Upper lobe of right lung (tissue), 1 donor: ENCODE measurements around the gene C1QTNF8. TPM values are rescaled to one million over a fixed set of nuclear protein-coding genes. Genes with fewer than 3 reads are reported as not detected.

Experiments
- ATAC-seq: fragments of 200-7000 bp; cut with Tn5 transposase; one replicate; pipeline ENCODE4 v1.9.1; 2020; ENCODE audit warnings: mild to moderate bottlenecking, moderate library complexity
- DNase-seq: peaks from one replicate; pipeline ENCODE4 v3.0.0-alpha.2; 2020
- H3K27ac ChIP-seq: fragments of 200-600 bp; one replicate; pipeline ENCODE4 v1.8.0; 2022
- H3K27me3 ChIP-seq: fragments of 200-600 bp; one replicate; pipeline ENCODE4 v1.8.0; 2022; ENCODE audit warnings: mild to moderate bottlenecking
- H3K36me3 ChIP-seq: fragments of 200-600 bp; one replicate; pipeline ENCODE4 v1.8.0; 2022
- H3K4me1 ChIP-seq: fragments of 200-600 bp; one replicate; pipeline ENCODE4 v1.8.0; 2022
- H3K4me3 ChIP-seq: fragments of 200-600 bp; one replicate; pipeline ENCODE4 v1.8.0; 2022; ENCODE audit warnings: mild to moderate bottlenecking
- H3K9me3 ChIP-seq: fragments of 200-600 bp; one replicate; pipeline ENCODE4 v1.8.0; 2022
- CTCF ChIP-seq: fragments of 200-600 bp; IDR thresholded peaks from one replicate; pipeline ENCODE4 v1.8.0; 2022; ENCODE audit warnings: antibody characterized with exemption
- intact Hi-C: fragments of 100-400 bp; cut with DNase I; formaldehyde crosslinking; loops from one replicate; pipeline ENCODE4 v1.11.0; 2022
- total RNA-seq: library from RNA; stranded (reverse); fragmentation: NEBNext Ultra II Directional; extraction: Animal tissue kit (Norgen Biotek cat#: 25700); gene quantifications from one replicate; pipeline ENCODE4 v1.2.1, GENCODE V29; 2021
- donor health status: DM: no; HTN: yes; CAD: no; lungs with severe emphysema.

The C1QTNF8 gene
- total RNA-seq, 1 donor from 2014 or later: not detected

- no peaks in the 10 kb centered on the region for H3K9me3 ChIP-seq
- no peaks in the 10 kb centered on the region for H3K4me1 ChIP-seq
- H3K27ac ChIP-seq: no peak overlapping the region
- TF ChIP-seq CTCF: no peak
- no peaks in the 10 kb centered on the region for H3K36me3 ChIP-seq
- ATAC-seq (no peak), DNase-seq (no peak)
- H3K27me3 ChIP-seq: peaks cover 4% of the 10 kb centered on the region
- intact Hi-C loops: no loop called here
- H3K4me3 ChIP-seq: no peak overlapping the region
Observed at GRCh38 chr16:1134776-1135458, 38.9 kb upstream of the C1QTNF8 start.

DNA sequence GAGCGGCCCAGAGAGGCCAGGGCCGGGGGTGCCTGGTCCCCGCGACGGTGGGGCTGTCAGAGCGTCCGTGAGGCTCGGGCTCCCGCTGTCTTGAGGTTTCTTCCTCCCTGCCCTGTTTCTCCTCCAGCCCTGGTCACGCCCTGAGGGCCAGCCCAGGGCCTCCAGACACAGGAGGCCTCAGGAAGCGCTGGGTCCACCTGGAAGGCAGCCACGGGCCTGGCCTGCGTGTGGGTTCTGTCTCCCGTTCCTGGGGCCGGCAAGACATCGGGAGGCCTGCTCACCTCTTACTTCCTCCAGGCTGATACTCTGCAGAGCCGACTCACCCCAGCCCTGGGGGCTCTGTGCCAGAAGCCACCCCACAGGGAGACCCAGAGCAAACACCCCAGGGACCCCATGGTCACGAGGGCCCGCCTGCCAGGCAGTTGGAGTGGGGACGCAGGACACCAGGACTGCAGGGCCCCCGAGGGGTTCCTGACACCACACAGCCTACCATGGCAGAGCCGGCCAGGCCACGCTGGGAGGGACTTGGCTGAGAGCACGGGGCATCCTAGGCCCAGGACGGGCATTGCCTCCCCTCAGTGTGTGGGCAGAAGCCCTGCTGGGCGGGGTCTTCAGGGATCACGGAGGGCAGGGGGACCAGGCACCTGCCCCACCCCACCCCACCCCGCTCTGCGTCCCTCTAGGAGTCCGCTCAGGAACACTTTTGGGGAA is 37.9 kb upstream of the C1QTNF8 start:
- intact Hi-C loops: no loop called here
- no peak for TF ChIP-seq CTCF
- Histone ChIP-seq H3K4me1 (no peaks in the 10 kb centered on the region), H3K36me3 (no peaks in the 10 kb centered on the region), H3K27ac (no peak overlapping the region), H3K27me3 (peaks cover 4% of the 10 kb centered on the region), H3K4me3 (no peak overlapping the region), H3K9me3 (no peaks in the 10 kb centered on the region)
- no peak for DNase-seq
- no peak for ATAC-seq

- Histone ChIP-seq H3K4me1 (no peaks in the 10 kb centered on the region), H3K36me3 (no peaks in the 10 kb centered on the region), H3K27me3 (peaks cover 4% of the 10 kb centered on the region), H3K9me3 (no peaks in the 10 kb centered on the region), H3K27ac (no peak overlapping the region), H3K4me3 (no peak overlapping the region)
- no peak for TF ChIP-seq CTCF
- ATAC-seq: no peak
- intact Hi-C loops: no loop called here
- DNase-seq: no peak
Observed at GRCh38 chr16:1133271-1133670, 37.2 kb upstream of the C1QTNF8 start.

- ATAC-seq (no peak), DNase-seq (no peak)
- Histone ChIP-seq H3K27me3 (peaks cover 4% of the 10 kb centered on the region), H3K27ac (no peak overlapping the region), H3K36me3 (no peaks in the 10 kb centered on the region), H3K4me1 (no peaks in the 10 kb centered on the region), H3K9me3 (no peaks in the 10 kb centered on the region), H3K4me3 (no peak overlapping the region)
- intact Hi-C loops: no loop called here
- no peak for TF ChIP-seq CTCF
Observed at GRCh38 chr16:1132431-1132830, 36.4 kb upstream of the C1QTNF8 start.

GRCh38 chr16:1131378-1131994 is 35.4 kb upstream of the C1QTNF8 start:
- TF ChIP-seq CTCF: no peak
- Histone ChIP-seq H3K4me1 (no peaks in the 10 kb centered on the region), H3K4me3 (no peak overlapping the region), H3K27ac (no peak overlapping the region), H3K36me3 (no peaks in the 10 kb centered on the region), H3K27me3 (peaks cover 4% of the 10 kb centered on the region), H3K9me3 (no peaks in the 10 kb centered on the region)
- DNase-seq: no peak
- intact Hi-C loops: no loop called here
- ATAC-seq: no peak
